SW480 (cell line): ENCODE measurements around the gene PITHD1.
"Not testable (repeated sequence)": the region's sequence is repeated elsewhere in the genome, so short reads cannot be mapped to it uniquely, and the experiment has no call there.

ENCODE experiments used
- DNase-seq: peaks from one replicate; pipeline ENCODE4 v3.0.0-alpha.2; 2016; ENCODE audit warnings: low spot score

PITHD1 gene

GRCh38 chr1:23774174-23774880 lies 3.9 kb upstream of the PITHD1 start:
- no peak for DNase-seq

GRCh38 chr1:23776217-23776616 lies 2.0 kb upstream of the PITHD1 start:
- DNase-seq, result no peak

- DNase-seq, result peak; percentile 79
These were observed 1.7 kb downstream of the PITHD1 start for GRCh38 chr1:23779826-23780371.

DNA sequence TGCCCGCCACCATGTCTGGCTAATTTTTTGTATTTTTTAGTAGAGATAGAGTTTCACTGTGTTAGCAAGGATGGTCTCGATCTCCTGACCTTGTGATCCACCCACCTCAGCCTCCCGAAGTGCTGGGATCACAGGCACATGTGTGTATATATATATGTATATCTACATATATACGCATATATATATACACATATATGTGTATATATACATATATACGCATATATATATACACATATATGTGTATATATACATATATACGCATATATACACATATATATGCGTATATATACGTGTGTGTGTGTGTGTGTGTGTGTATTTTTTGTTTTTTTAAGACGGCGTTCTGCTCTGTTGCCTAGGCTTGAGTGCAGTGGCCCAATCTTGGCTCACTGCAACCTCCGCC lies 4.9 kb downstream of the PITHD1 start:
- not testable (repeated sequence) for DNase-seq

DNA sequence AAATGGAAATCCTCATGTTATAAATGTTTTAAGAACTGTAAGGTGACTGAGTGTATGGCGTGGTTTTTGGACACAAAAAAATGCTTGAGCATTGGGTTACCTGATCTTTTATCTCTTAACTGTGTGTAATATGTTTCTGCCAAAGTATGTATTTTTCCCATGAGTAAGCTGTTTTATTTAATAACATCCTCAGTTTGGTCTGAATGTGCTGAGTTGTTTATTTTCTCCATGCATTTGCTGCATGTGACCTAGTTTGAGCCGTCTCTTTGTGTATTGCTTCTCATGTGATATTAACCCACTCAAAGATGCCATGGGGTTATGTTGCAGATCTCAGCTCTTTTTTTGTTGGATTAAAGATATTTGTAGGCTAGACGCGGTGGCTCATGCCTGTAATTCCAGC lies 6.6 kb downstream of the PITHD1 start:
- no peak for DNase-seq

DNA sequence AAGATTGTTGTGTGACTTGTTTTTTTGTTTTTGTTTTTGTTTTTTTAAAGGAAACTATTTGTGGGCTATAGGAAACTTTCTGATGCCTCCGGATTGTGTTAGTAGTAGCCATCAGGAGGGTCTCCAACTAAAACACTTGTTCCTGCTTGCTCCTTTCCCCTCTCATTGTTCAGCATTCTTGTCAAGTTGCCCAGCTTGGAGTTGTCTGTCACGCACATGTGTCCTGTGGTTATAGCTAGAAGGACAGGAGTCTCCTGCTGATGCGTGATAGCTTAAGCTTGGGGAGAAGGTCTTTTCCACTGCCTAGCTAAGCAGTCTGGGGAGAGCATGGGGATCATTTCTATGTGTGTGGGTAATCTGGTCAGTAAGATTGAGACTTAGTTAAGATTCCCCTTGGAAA lies 9.5 kb downstream of the PITHD1 start:
- no peak for DNase-seq

- no peak for DNase-seq
These were observed 10.5 kb downstream of the PITHD1 start for GRCh38 chr1:23788695-23789094.

GRCh38 chr1:23790696-23791515 lies 12.7 kb downstream of the PITHD1 start, which contains the start of gene LYPLA2:
LYPLA2 (plus strand) TSS chr1:23791145; CDS start chr1:23792683, 1,538 bp downstream.
- peak; percentile 88 for DNase-seq

GRCh38 chr1:23791516-23792047 lies 13.4 kb downstream of the PITHD1 start:
- peak; percentile 40 for DNase-seq

DNA sequence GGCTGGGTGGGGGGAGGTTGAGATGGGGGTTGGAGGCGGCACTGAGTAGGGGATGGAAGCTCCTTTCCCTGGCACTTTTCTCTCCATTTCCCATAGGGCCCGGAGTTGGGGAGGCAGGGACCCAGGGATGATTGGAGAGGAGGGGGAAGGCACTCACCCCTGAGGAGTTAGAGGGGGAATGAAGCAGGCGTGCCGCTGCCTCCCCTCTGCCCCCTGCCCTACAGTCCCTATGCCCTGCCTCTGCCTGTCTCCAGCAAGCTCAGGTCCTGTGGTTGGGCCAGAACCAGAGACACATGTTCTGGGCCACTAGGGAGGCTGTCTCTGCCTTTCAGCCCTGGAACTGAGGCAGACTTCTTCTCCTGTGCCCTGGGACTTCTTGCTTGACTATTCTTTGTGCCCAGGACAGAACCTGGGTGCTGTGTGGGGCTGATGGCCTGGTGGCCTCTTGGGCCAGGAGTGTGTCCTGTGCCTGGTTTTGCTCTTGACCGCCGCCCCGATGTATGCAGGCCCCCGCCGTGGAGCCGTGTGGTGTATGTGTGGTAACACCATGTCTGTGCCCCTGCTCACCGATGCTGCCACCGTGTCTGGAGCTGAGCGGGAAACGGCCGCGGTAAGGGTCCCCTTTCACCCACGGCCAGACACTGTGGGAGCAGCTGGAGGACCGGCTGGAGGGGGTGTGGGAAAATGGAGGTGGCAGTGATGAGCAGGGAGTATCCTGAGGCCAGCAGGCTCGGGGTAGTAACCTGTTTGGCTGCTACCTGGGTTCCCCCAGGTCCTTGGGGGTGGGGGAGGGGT lies 14.1 kb downstream of the PITHD1 start:
- no peak for DNase-seq

DNA sequence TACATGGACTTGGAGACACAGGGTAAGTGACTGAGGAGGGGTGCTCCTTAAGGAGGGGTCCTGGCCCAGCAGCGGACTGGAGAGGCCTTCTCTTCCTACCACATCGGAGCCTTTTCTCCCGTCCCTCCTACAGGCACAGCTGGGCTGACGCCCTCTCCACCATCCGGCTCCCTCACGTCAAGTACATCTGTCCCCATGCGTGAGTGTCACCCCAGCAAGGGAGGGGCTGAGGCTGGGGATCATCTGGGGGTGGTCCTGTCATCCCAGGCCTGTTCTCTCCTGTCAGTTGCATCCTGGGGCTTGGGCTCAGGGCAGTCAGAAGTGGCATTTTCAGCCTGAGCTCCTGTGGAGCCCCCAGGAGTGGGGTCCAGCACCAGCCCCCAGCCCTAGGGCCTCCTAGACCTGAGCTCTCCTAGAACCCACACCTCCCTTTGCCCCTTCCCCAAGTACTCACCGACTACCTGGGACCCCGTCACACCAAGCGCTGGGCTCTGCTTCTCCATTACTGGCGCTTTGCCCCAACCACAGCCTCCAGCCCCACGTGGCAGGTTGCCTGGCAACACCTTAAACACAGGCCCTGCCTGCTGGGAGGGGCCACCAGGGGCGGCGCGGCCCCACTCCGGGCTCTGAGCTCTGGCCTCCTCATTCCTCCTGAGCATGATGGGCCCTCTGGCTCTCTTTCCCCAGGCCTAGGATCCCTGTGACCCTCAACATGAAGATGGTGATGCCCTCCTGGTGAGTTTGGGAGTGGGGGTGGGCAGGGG lies 15.0 kb downstream of the PITHD1 start:
- DNase-seq, result no peak

- no peak for DNase-seq
These were observed 15.9 kb downstream of the PITHD1 start for GRCh38 chr1:23793861-23794731.

GRCh38 chr1:23794732-23795182 lies 16.5 kb downstream of the PITHD1 start:
- DNase-seq, result not testable (repeated sequence)

- no peak for DNase-seq
These were observed 17.7 kb downstream of the PITHD1 start for GRCh38 chr1:23795676-23796465.

GRCh38 chr1:23796466-23797271 lies 18.5 kb downstream of the PITHD1 start:
- DNase-seq, result no peak

DNA sequence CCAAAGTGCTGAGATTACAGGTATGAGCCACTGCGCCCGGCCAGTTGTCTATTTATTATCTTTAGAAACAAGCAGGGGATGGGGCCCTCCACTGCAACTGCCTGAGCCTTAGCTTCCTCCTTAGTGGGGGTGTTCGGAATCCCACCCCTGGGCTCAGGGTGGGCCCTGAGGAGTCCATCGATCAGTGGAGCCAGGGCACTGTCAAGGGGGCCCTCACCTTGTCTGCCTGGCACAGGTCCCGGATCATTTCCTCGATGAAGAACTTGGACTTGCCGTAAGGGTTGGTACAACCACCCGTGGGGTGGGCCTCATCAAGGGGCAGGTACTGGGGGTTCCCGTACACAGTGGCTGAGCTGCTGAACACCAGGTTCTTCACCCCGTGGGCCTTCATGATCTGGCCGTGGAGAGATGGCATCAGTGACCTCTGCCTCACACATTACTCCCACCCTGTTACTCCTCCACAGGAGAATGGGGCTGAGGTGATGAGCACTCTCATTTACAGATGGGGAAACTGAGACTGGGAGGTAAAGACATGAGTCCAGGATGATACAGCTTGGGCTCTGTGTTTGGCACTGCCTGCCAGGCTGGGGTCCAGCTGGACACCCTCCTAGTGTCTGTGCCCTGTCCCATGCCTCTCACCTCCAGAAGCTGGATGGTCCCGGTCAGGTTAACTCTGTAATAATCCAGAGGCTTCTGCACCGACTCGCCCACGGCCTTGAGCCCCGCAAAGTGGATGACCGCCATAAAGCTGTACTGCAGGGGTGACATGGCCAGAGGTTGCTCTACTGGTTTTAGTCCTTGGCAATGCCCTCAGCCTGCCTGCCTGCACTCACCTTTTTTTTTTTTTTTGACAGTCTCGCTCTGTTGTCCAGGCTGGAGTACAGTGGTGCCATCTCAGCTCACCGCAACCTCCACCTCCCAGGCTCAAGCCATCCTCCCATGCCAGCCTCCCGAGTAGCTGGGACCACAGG lies 19.5 kb downstream of the PITHD1 start:
- no peak for DNase-seq

GRCh38 chr1:23798662-23799142 lies 20.5 kb downstream of the PITHD1 start:
- DNase-seq, result no peak
